HG03095 (cell line): Measurements from ENCODE around the gene FAM174C.
"Not testable (repeated sequence)": the region's sequence is repeated elsewhere in the genome, so short reads cannot be mapped to it uniquely, and the experiment has no call there.

ENCODE experiments used
- ATAC-seq: cut with Tn5 transposase; IDR thresholded peaks from one replicate; pipeline ENCODE4 v1.9.1; 2021; ENCODE audit warnings: moderate library complexity; ENCODE audit not compliant: unreplicated experiment

The FAM174C gene

DNA sequence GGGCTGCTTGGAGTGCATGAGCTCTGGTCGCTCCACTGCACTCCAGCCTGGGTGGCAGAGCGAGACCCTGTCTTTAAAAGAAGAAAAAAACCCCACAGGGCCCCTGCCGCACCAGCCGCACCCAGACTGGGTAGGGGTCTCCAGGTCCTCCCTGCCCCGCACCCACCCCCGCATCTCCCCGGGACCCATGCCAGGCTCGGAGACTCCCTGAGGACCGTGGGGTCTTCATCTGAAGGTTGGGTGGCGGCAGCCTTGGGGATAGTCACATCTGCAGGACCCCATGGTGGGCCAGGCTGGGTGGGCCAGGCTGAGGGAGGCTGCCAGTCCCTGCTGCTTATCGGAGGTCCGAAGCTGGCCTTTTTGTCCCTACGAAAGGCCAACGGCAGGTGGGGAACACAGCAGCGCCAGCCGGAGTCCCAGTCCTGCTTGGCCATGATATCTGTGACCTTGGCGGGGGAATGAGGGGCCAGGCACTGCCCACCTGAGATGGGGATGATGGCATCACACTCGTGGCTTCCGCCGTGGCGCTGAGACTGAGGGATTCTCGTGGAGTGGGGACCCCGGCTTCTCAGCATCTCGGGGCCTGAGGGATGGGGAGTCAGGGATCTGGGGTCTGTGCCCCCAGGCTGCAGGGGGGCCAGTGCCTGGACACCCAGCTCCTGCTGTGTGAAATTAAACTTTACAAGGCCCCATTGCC is 21.4 kb downstream of the FAM174C start:
- no peak for ATAC-seq

DNA sequence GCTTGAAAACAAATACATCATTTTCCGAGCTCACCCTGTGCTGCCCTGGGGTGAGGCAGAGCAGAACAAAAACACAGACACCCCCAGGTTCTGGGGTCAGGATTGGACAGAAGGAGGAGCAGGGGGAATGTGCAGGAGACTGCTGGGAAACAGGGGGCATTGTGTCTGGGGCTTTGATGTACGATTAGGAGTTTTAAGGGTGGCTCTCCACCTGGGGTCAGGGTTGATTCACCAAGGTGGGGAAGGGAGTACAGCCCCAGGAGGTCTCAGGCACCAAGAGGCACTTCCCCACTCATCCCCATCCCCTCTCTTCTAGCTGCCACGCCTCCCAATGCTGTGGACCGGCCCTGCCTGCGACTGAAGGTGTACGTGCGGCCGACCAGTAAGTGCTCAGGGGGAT is 22.9 kb downstream of the FAM174C start:
- no peak for ATAC-seq

DNA sequence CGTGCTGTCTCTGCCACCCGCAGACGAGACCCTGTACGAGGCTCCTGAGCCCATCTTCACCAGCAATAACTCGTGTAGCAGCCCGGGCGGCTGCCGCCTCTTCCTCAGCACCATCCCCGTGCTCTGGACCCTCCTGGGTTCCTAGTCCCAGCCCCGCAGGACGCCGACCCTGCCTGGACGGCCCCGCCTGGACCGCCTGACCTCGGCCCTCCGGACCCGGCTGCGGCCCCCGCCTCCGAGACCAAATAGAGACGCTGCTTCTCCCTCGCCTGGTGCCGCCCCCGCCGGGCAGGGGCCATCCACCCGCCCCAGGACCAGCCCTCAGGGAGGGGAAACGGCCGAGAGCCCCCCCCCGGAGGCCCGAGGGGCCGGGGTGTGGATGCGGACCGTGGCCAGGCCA is 24.5 kb downstream of the FAM174C start:
- ATAC-seq = no peak

DNA sequence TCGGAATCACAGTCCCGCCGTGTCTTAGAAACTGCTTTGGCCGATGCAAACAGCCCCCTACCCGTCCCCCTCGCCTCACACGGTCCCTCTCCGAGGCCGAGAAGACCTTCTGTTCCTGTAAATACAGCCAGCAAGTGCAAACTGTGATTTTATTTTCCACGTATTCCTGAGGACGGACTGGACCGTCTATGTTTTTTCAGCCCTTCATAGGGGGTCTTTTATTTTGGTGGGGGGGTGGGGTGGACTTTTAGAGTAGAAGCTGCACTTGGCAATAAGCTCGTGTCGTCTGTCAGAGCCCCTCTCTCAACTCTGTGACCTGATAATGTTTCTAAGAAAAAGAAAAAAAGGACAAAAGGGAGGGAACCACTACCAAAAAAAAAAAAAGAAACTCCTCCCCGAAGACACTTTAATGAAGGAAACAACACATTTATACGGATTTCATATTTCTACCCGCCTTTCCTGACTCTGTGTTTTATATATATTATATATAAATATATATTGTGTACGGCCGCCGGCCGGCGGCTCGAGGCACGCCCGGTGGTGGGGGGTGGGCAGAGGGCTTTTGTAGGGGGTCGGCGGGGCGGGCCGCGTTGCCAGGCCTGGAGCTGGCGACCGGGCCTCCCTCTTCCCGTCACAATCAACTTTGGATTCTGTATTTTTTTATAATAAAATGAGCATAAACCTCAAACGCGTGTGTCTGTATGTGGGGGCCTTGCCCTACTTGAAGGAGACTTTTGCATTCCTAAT is 25.6 kb downstream of the FAM174C start:
- no peak for ATAC-seq

DNA sequence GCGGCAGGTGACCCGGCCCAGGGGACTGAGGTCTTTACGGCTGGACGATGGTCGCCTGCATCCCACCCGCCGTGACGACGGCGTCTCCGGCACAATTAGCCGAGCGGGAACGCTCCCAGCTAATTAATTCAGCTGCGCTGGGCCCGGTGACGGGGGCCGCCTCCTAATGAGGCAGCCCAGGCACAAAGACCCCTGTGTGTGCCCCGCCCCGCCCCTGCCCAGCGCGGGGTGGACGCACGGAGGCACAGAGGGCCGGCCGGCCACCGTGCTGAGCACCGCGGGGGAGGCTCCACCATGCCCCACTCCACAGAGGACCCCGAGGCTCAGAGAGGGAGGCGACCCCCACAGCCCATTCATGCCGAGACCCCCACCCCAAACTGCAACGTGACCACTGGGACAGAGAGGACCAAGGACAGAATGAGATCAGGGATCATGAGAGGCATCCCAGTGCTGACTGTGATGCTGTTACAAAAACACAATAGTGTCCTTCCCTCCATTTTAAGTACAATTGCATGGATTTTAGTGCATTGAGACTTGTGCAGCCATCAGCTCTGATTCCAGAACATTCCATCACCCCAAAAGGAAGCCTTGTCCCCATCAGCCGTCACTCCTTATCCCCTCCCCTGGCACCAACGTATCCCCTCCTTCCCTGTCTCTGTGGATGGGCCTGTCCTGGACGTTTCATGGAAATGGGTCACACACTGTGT is 27.4 kb downstream of the FAM174C start:
- no peak for ATAC-seq

DNA sequence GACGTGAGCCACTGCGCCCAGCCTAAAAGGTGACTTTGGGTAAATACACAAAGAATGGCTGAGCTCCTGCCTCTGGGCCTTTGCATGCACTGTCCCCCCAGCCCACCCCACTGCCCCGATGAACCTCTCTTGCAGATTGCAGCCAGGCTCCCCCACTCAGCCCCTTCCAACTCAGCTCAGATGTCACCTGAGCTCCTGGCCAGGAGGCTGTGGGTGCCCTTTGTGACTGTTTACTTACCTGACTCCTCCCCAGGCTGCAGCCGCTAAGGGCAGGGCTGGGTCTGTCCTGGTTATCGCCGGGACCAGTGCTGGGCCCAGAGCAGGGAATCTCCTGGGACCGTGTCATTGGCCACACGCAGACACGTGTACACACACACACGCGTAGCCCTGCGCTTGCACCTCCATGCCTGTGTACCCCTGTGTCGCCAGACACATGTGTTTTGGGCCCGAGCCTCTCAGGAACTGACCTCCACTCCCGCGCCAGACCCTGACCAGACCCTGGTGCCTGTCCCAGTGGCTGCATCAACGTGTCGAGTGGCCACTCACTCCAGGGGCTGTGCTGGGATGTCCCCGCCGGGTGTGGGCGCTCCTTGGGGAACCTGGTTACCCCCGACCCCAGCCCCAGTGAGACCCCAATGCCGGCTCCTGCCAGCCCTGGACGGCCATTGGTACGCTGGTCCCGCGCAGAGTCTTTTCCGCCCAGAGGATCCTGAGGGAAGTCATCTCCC is 29.0 kb downstream of the FAM174C start:
- ATAC-seq = no peak

DNA sequence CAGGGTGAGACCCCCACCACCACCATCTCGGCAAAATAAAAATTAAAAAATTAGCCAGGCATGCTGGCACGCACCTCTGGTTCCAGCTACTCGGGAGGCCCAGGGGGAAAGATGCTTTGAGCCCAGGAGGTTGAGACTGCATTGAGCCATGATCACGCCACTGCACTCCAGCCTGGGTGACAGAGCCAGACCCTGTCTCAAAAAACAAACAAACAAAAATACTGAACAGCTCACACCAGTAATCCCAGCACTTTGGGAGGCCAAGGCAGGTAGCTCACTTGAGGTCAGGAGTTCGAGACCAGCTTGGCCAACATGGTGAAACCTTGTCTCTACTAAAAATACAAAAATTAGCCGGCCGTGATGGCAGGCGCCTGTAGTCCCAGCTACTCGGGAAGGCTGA is 30.0 kb downstream of the FAM174C start:
- ATAC-seq = not testable (repeated sequence)

DNA sequence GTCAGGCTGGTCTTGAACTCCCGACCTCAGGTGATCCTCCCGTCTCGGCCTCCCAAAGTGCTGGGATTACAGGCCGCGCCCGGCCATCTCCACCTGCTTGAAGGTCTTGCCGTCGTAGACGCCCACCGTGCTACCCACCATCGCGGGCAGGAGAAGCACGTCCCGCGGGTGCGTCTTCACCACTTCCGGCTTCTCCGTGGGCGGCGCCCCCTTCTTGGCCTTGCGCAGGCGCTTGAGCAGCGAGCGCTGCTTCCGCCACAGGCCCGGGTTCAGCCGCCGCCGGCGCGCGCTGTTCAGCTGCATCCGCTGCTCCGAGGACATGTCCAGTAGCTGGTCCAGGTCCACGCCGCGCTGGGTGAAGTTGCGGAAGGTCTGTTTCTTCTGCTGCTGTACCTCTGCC is 32.0 kb downstream of the FAM174C start:
- no peak for ATAC-seq

DNA sequence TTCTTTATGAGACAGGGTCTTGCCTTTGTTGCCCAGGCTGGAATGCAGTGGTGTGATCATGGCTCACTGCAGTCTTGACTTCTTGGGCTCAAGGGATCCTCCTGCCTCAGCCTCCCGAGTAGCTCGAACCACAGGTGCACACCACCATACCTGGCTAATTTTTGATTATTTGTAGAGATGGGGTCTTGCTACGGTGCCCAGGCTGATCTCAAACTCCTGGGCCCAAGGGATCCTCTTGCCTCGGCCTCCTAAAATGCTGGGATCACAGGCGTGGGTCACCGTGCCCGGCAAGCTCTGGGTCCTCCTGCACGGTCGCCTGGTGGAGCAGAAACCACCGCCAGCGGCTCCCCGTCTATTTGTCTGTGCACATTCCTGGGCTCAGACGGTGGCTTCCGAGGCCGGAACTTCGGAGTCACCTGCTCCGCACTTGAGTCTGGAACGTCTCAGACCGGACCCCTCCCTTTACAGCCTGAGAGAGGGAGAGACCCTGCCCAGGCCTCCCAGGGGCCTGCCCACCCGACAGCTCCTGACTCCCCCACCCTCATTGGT is 32.5 kb downstream of the FAM174C start:
- no peak for ATAC-seq

DNA sequence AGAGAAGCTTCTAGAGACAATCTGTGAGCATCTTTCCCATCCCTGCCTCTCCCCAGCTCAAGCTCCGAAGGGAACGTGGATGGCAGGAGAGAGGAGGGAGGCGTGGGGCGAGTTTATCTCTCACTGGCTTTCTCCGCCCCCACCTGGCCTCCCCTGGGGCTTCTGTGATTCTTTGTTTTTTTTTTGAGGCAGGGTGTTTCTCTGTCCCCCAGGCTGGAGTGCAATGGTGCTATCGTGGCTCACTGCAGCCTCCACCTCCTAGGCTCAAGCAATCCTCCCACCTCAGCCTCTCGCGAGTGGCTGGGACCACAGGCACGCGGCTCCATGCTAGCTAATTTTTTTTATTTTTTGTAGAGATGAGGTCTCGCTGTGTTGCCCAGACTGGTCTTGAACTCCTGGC is 33.4 kb downstream of the FAM174C start:
- ATAC-seq = no peak

DNA sequence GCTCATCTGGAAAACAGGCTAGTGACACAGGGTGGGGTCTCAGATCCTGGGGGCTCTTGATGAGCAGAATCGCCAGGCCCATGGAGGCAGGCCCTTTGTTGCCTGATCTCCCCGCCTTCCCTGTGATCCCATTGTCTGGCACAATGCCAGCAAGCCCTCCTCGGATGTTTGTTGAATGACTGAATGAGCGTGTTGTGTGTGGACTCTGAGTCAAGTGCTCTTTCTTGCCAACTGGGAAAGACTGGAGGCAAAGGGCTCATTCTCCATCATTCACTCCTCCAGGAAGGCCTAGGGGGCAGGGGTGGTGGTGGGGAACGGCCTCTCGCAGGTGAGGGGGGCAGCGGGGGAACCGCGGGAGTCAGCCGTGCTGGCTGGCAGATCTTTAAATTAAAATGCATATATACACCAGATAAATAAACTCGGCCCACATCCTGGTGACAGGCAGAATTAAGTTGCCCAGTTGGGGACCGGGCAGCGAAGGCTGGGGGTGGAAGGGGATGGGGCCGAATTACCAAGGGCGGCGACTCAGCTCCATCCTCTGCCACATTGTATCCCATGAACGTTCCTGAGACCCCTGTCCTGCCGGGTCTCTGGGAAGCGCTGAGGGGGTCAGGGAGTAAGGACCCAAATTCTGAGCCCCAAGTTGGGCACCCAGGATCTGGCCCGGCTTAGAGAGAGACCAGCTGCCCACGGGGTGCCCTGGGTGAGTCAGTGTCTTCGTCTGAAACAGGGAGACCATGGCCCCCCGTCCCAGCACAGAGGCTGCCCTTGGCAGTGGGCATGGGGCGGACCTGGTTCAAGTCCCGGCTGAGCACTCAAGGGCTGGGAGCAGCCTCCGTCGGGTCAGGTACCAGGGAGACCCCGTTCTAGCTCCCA is 34.9 kb downstream of the FAM174C start:
- ATAC-seq = no peak

DNA sequence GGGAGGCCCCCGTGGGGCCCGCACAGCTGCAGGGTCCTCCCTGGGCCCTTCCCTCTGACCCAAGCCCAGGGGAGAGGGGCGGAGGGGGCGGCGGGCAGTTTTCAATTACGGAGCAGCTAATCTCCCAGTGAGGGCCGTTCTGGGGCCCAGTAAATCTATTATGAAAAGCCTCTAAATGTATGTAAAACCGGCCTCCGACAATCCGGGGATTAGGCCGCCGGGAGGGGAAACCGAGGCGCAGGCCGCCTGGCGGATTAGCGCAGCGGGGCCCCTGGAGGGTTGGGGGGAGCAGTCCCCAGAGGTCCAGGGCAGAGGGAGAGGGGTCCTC is 35.5 kb downstream of the FAM174C start:
- no peak for ATAC-seq

DNA sequence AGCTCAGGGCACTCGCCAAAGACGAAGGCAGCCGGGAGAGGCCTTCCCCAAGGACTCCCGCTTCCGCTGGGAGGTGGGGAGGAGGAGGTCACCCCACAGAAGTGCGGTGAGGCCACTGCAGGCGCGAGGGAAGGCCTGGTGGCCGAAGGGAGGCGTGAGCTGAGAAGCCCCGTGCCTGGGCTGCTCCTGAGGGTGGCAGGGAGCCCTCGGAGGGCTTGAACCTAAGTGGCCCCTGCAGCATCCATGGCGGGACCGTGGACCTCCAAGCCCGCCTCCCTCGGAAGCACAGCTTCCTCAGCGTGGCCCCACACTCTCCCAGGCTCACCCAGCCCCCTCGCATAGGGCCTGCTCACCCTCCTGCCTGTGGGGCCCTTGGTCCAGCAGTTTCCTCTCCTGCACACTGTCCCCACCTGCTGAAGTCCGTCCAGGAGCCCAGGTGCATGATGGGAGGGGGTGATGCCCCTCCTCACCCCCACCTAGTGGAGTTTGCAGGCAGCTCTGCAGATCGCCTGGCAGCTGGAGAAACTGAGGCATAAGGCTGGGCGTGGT is 36.3 kb downstream of the FAM174C start:
- no peak for ATAC-seq

DNA sequence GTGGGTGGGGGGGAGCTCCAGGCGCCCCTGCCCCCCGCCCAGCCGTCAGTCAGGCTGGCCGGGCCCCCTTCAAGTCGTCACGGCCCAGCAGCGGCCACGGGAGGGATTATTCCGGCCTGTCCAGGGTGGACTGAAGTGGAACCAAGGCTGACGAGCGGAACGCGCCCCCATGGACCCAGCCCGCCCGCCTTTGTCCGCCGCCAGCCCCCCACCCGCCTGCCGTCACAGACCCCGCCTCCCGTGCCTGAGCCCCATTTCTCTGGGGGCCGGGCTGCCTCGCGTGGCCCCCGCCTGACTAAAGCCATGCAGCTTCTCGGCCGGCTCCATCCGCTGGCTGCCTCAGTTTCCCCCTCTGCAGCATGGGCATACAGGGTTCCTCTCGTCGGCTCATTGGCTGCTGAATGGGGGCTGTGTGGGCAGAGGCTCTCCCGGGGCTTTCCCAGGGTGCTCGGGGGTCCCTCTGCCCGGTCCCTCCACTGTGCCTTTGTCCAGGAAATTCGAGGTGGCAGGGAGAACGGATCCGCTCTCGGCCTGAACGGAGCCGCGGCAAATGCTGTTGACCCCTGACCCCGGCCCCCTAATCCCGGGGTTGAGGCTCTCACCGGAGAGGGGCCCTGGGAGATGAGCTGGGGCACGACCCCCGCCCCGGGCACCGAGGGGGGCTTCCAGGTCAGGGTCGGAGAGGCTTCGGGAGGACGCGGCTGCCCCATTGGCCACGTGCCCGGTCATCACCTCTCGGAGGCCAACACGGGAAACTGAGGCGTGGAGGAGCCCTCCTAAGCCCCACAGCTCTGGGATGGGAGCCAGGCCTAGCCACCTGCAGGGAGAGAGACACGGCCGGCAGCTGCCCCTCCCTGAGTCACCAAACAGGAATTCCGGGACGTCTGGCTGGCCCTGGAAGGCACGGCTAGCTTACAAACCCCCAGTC is 37.7 kb downstream of the FAM174C start:
- ATAC-seq = no peak

DNA sequence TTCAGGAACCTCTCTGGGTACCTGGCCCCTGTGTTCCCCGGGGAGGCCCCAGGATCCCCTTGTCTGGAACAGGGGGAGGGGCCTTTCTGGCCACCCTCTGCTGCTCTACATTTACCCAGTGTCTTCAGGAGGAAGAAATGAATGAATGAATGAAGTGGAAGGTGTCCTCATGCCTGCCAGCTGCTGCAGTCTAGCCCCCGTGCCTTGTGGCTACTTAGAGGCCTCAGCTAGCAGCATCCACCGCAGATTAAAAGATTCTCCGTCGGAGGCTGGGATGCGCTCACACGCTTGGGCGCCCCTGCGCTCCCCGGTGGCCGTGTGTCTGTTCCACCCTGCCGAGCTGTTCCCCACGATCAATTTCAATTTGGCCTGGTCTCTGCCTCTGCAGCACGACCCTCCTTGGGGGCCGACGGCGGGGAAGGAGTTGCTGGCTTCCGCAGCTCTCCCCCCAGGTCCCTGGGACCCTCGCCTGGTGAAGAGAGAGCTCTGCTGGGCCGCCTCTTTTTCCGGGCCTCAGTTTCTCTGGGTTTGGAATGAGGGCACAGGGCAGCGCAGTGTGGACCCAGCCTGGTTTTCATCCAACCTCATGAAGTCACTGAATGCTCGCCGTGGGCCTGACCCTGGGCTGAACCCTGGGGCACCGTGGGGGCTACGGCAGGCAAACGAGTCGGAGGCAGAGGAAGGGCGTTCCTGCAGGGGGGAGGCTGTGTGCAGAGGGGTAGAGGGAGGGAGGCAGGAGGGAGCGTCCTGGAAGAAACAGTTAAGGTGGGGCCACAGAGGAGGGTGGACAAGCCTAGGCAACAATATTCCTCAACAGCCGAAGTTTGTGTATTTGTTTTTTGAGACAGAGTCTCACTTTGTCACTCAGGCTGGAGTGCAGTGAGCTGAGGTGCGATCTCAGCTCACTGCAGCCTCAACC is 38.6 kb downstream of the FAM174C start:
- ATAC-seq = no peak

DNA sequence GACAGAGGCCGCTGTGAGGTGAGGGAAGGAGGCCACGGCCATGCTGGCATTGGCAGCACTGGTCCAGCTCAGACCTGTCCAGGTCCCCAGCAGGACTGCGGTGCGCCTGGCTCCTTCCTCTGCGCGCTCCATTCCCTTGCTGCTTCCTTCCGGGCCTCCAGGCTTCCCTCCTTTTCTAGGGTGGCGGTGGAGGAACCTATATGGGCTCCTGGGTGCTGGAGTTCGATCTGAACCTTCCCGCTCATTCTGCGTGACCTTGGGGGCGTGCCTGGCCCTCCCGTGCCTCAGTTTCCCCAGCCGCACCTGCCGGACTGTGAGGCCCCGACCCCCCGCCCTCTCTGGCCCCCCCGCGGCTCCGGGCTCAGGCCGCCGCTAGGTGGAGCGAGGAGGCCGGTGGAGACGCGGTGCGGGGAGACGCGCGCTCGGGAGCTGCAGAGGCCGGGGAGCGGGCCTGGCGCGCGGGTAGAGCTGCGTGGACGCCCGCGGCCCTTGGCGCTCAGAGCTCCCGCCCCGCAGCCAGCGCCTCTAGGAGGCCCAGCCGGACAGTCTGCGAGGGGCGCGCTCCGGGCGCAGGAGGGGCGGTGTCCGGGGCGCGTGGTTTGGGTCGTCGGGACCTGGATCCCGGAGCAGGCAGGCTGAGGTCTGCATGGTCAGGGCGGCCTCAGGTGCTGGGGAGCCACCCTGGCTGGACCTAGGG is 40.3 kb downstream of the FAM174C start:
- ATAC-seq = no peak

DNA sequence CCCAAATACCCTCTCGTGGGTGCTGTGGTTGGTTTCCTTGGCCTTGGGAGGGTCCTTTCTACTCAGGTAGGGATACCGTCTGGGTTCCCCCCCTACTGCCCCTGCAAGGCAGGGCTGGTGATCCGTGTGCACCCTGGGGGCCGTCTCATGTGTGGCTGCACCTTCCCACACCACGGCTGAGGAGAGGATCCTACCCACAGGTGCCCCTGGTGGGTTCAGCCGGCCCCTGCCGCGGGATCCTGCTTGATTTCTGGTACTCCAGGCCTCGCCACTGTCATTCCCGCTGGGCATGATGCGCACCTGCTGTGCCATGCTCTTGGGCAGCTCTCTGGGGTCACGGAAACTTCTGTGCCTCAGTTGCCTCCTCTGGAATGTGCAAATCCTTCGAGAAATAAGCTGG is 41.1 kb downstream of the FAM174C start:
- no peak for ATAC-seq
